CD4-positive, alpha-beta T cell (primary cell): ENCODE data around the gene ACTR3. TPM values are rescaled to one million over a fixed set of nuclear protein-coding genes. Genes with fewer than 3 reads are reported as not detected.
A peak's percentile ranks its signal among the peaks of the same experiment; 100 is the strongest.

Source experiments
- ATAC-seq: fragments of 200-7000 bp; cut with Tn5 transposase; one replicate; pipeline ENCODE4 v1.10.0; 2022; ENCODE audit warnings: mild to moderate bottlenecking; ENCODE audit not compliant: poor library complexity
- CTCF ChIA-PET: fragments of 350-600 bp; sonication (Branson Sonifier 250); formaldehyde crosslinking; loops from one replicate; lab custom pipeline; 2021; ENCODE audit warnings: antibody characterized with exemption, inconsistent platforms; lab: Charles Lee
- POLR2A ChIA-PET: fragments of 350-600 bp; sonication (Branson Sonifier 250); formaldehyde crosslinking; loops from one replicate; lab custom pipeline; 2021; ENCODE audit warnings: antibody characterized with exemption, inconsistent platforms; lab: Charles Lee
- DNase-seq, 14 experiments: peaks; one replicate each; pipeline ENCODE4 v3.0.0-alpha.2; 2013 to 2020; ENCODE audit warnings: mixed read lengths in 2 of 14
- H3K27ac ChIP-seq, 2 donors: one replicate each; pipeline versions ENCODE4 v1.5.1 to v1.7.0; 2013; ENCODE audit warnings: low read length in 2 of 2, low read depth in 1 of 2, mild to moderate bottlenecking in 1 of 2
- H3K27me3 ChIP-seq, 2 experiments: 1 replicate in 1 of 2; 2 replicates in 1 of 2; pipeline versions ENCODE4 v1.6.1 to v1.7.0; 2013; ENCODE audit warnings: low read length in 2 of 2, control low read depth in 1 of 2, mild to moderate bottlenecking in 1 of 2, moderate library complexity in 1 of 2; ENCODE audit not compliant: insufficient read depth in 2 of 2, control insufficient read depth in 1 of 2
- H3K36me3 ChIP-seq: one replicate; pipeline ENCODE4 v1.6.1; 2013; ENCODE audit warnings: low read length, control low read depth; ENCODE audit not compliant: insufficient read depth
- H3K4me1 ChIP-seq: one replicate; pipeline ENCODE4 v1.6.1; 2013; ENCODE audit warnings: low read length, control low read depth; ENCODE audit not compliant: insufficient read depth
- H3K4me3 ChIP-seq: one replicate; pipeline ENCODE4 v1.5.1; 2013; ENCODE audit warnings: mild to moderate bottlenecking, low read length, moderate library complexity
- H3K9me3 ChIP-seq, 2 experiments: 1 replicate in 1 of 2; 2 replicates in 1 of 2; pipeline versions ENCODE4 v1.6.1 to v1.7.0; 2013; ENCODE audit warnings: low read length in 2 of 2, mild to moderate bottlenecking in 2 of 2, control low read depth in 1 of 2, moderate library complexity in 1 of 2; ENCODE audit not compliant: control insufficient read depth in 1 of 2, insufficient read depth in 1 of 2
- H3K27ac Mint-ChIP-seq: one replicate; pipeline ENCODE4 v1.8.0; 2020; ENCODE audit warnings: mixed read lengths
- H3K27me3 Mint-ChIP-seq: one replicate; pipeline ENCODE4 v1.8.0; 2021; ENCODE audit warnings: mixed read lengths
- H3K36me3 Mint-ChIP-seq: one replicate; pipeline ENCODE4 v1.8.0; 2021; ENCODE audit warnings: low read depth, mixed read lengths
- H3K4me1 Mint-ChIP-seq: one replicate; pipeline ENCODE4 v1.8.0; 2021; ENCODE audit warnings: low read depth, mixed read lengths
- H3K4me3 Mint-ChIP-seq: one replicate; pipeline ENCODE4 v1.8.0; 2020; ENCODE audit warnings: mild to moderate bottlenecking, mixed read lengths
- H3K9me3 Mint-ChIP-seq: one replicate; pipeline ENCODE4 v1.8.0; 2020; ENCODE audit warnings: mixed read lengths
- CTCF ChIP-seq: fragments of 200-600 bp; IDR thresholded peaks from one replicate; pipeline ENCODE4 v1.8.0; 2022; ENCODE audit warnings: antibody characterized with exemption, mild to moderate bottlenecking
- intact Hi-C, 2 experiments: fragments of 100-400 bp; cut with DNase I in 1 of 2; cut with micrococcal nuclease in 1 of 2; formaldehyde crosslinking; loops; one replicate each; pipeline versions ENCODE4 v1.15.1 to v1.9.0; 2023 to 2025; cut with DNase I, micrococcal nuclease
- total RNA-seq, 174 experiments: library from RNA in 2 of 174; stranded (reverse) in 2 of 174; gene quantifications; one replicate each; pipeline ENCODE4 v1.2.3 and lab custom pipeline; 2021 to 2026

The ACTR3 gene
- total RNA-seq, 2 experiments from 2014 or later = 118 to 123 TPM

DNA sequence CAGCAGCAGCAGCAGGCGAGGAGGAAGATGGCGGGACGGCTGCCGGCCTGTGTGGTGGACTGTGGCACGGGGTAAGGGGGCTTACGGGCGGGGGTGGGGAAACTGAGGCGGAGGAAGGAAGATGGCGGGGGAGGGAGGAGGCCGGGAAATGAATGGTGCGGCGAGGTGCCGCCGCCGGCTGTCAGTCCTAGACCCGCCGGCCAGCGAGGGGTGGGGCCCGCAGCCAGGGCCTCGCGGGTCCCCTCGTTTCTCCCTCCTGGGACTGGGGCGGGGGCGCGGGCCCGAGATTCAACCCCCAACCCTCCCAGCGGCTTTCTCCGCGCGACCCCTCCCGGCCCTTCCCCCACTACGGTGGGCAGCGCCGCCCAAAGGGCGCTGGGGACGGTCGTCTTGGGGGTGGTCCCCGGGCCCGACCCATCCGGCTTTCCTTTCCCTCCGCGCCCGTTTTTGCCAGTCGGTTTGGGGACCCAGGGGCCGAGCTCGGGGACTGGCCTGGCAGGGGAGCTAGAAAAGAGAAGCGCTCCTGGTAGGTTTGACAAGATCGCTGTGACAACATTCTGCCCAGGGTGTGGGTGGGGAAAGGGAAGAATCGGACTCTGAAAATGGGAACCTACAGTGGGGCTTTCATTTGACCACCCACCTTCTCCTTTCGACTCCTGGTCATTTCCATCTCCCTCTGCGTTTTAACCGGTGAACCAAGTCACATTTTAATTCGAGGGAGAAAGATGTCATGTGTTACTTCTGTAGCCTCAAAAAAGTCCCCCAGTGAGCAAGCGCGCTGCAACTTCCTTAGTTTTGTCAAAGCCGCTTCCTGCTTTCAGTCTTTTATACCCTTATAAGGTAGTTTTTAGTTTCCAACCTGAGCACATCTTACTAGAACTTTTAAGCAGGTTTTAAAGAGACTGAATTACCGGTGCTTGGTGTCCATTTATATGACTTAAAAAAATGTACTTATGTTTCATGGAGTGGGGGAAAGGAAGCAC is 655 bp downstream of the ACTR3 start:
- intact Hi-C loops = loop anchor here (2.0 to 10.0 kb wide), 5 partner anchors 37 to 1706 kb away; partner anchors contain the start of genes SLC35F5 (in 1 of the 2) and TTL (in 1 of the 2)
- Histone ChIP-seq H3K4me3 (peak overlapping the region; percentile 86), H3K27me3 (no peaks in the 10 kb centered on the region), H3K36me3 (peaks cover 7% of the 10 kb centered on the region), H3K9me3 (no peaks in the 10 kb centered on the region), H3K4me1 (peaks cover 42% of the 10 kb centered on the region), H3K27ac (peak overlapping the region; percentile 96 to 98)
- POLR2A ChIA-PET = interaction anchor here (1.0 to 4.1 kb wide), 7 partner anchors 9 to 172 kb away, joined by 3 to 48 read pairs (median 4); partner anchors contain the start of gene SLC35F5
- H3K4me1 Mint-ChIP-seq = peaks cover 86% of the 10 kb centered on the region
- CTCF ChIA-PET = no interaction called here
- TF ChIP-seq CTCF = no peak
- H3K4me3 Mint-ChIP-seq = peak overlapping the region; percentile 98
- peaks cover 56% of the 10 kb centered on the region for H3K36me3 Mint-ChIP-seq
- ATAC-seq (peak; percentile 52), DNase-seq (peak; percentile 48 to 90 (median 68))
- H3K9me3 Mint-ChIP-seq = no peaks in the 10 kb centered on the region
- no peaks in the 10 kb centered on the region for H3K27me3 Mint-ChIP-seq
- H3K27ac Mint-ChIP-seq = peak overlapping the region; percentile 94

DNA sequence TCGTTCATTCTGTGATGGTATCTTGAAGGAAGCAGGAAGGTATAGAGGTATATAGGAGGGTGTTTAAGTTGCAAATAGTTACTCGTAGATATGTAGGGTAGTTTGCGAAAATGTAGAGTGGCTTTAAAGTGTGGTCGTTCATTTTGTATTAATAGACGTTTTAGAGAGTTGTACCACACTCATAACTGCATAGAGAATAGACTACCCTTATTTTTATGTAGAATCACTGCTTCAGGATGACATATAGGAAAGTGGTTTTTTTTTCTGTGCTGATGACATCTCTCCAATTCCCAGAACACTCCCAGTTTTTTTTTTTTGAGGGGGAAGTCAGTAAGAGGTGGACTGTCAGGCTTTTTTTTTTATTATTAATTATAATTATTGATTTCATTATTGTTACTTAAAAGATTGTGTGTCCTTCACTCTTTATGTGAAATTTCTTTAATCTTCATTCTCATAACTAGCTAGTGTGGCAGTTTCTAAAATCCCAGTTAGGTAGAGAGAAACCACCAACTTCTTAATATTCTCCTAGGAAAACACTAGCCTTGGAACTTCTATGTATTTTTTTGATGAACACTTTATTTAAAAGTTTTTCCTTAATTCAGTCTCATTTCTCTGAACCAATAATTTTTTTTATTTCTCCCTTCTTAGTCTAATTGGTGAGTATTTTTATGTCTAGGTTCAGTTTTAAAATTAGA is 1.5 kb downstream of the ACTR3 start:
- H3K27me3 ChIP-seq = no peaks in the 10 kb centered on the region
- peaks cover 7% of the 10 kb centered on the region for H3K36me3 ChIP-seq
- peak overlapping the region; percentile 86 for H3K4me3 ChIP-seq
- intact Hi-C loops = loop anchor here (2.0 to 10.0 kb wide), 5 partner anchors 36 to 1707 kb away; partner anchors contain the start of genes SLC35F5 (in 1 of the 2) and TTL (in 1 of the 2)
- no peak for TF ChIP-seq CTCF
- no peaks in the 10 kb centered on the region for H3K27me3 Mint-ChIP-seq
- H3K4me1 ChIP-seq = peaks cover 46% of the 10 kb centered on the region
- H3K9me3 ChIP-seq = no peaks in the 10 kb centered on the region
- H3K27ac ChIP-seq = peak overlapping the region; percentile 96 to 98
- no peaks in the 10 kb centered on the region for H3K9me3 Mint-ChIP-seq
- CTCF ChIA-PET = interaction anchor here (1.4 kb wide), 1 partner anchor 15 kb away, joined by 4 read pairs; no protein-coding TSS in a partner anchor
- H3K27ac Mint-ChIP-seq = peak overlapping the region; percentile 94
- POLR2A ChIA-PET = interaction anchor here (4.1 kb wide), 1 partner anchor 135 kb away, joined by 48 read pairs; the partner anchor contains the start of gene SLC35F5
- peaks cover 64% of the 10 kb centered on the region for H3K36me3 Mint-ChIP-seq
- ATAC-seq = no peak
- DNase-seq = no peak
- peak overlapping the region; percentile 98 for H3K4me3 Mint-ChIP-seq
- H3K4me1 Mint-ChIP-seq = peaks cover 89% of the 10 kb centered on the region
